ENCODE measurements around the gene FNBP1L. TPM values are rescaled to one million over a fixed set of nuclear protein-coding genes. Genes with fewer than 3 reads are reported as not detected.

The FNBP1L gene
- total and polyA plus RNA-seq, 10 of the 15 experiments (the other 5 are each of a cell fraction or from before 2014, with no cell fraction given) = 0.02 to 0.12 (median 0.07) TPM; not detected in 4

GRCh38 chr1:93587354-93587753 lies 139.4 kb downstream of the FNBP1L start:
- H3K9me3 ChIP-seq (replicated peaks; ENCODE audit: control insufficient read depth, insufficient read depth, low read length) = no peaks in the 10 kb centered on the region
- no peak for FAIRE-seq
- POLR2A ChIA-PET = no interaction called here

More at GRCh38 chr1:93587354-93587753, 139.4 kb downstream of the FNBP1L start:
- ChIA-PET SMC1A (ENCODE audit: uncharacterized antibody, unreplicated experiment) (interaction anchor here (0.8 to 1.6 kb wide), 2 partner anchors 30 to 157 kb away, joined by 3 read pairs; no protein-coding TSS in a partner anchor), RAD21 (ENCODE audit: unreplicated experiment) (interaction anchor here (0.8 kb wide), 1 partner anchor 38 kb away, joined by 3 read pairs; no protein-coding TSS in a partner anchor), CTCF (no interaction called here)
- ATAC-seq = no peak
- in situ Hi-C loops (cut with MboI) = no loop called here
- Histone ChIP-seq H3K27me3 (replicated peaks in 1 of 2; ENCODE audit: control insufficient read depth in 2 of 2, insufficient read depth in 2 of 2, low read length in 1 of 2) (no peaks in the 10 kb centered on the region), H3K27ac (ENCODE audit: control insufficient read depth, insufficient read depth) (no peak overlapping the region), H3K4me1 (ENCODE audit: control insufficient read depth, insufficient read depth, low read length) (peaks cover 4% of the 10 kb centered on the region), H3K9ac (ENCODE audit: control insufficient read depth, insufficient read depth, low read length) (no peak overlapping the region), H3K4me3 (no peak overlapping the region), H3K36me3 (ENCODE audit: control insufficient read depth in 2 of 2, insufficient read depth in 2 of 2, low read length in 1 of 2) (no peaks in the 10 kb centered on the region; a peak in 1 of 4 replicates), H3K4me2 (ENCODE audit: control insufficient read depth, insufficient read depth) (no peak overlapping the region), H4K20me1 (ENCODE audit: control insufficient read depth, insufficient read depth) (no peaks in the 10 kb centered on the region; the same call in 1 of the 2 replicates), H2AFZ (ENCODE audit: control insufficient read depth, low read depth, low read length) (no peak overlapping the region), H3K79me2 (ENCODE audit: control insufficient read depth, insufficient read depth, low read length) (no peaks in the 10 kb centered on the region)
- WGBS (ENCODE audit: insufficient coverage, insufficient replicate concordance, low lambda C conversion rate, missing lambda C conversion rate) = 67% methylated on average over 5 of the region's 5 CpGs
- no TSS peak for BruUV-seq (replicated peaks)
- TF ChIP-seq NRF1 (conservative IDR thresholded peaks at IDR 0.05; ENCODE audit: low read depth, low read length) (no peak), ZNF384 (IDR thresholded peaks at IDR 0.05; ENCODE audit: borderline replicate concordance, low read depth, low read length) (no peak), BACH1 (IDR thresholded peaks at IDR 0.05; ENCODE audit: borderline replicate concordance) (no peak), FOXK2 (IDR thresholded peaks at IDR 0.05) (no peak), REST (IDR thresholded peaks at IDR 0.05; ENCODE audit: low read depth, low read length) (no peak), FOXM1 (IDR thresholded peaks at IDR 0.05; ENCODE audit: low read depth, low read length) (no peak), CBX3 (IDR thresholded peaks at IDR 0.05; ENCODE audit: borderline replicate concordance, low read depth) (no peak)
- no peak for DNase-seq (ENCODE audit: low read depth, low spot score)
- intact Hi-C loops (cut with micrococcal nuclease; ENCODE audit: unreplicated experiment) = no loop called here

Data from GM12878 (cell line).